Esophagus muscularis mucosa (tissue), 4 donors: ENCODE data around the gene PLCD3. TPM values are rescaled to one million over a fixed set of nuclear protein-coding genes. Genes with fewer than 3 reads are reported as not detected.

Experiments used
- DNase-seq: peaks from one replicate; pipeline ENCODE4 v3.0.0-alpha.2; 2017; ENCODE audit errors: extremely low spot score
- H3K27ac ChIP-seq, 4 donors: fragments of 200-600 bp; sonication (generic); replicated peaks in 1 of 4; 1 replicate in 3 of 4; 2 replicates in 1 of 4; pipeline ENCODE4 v1.5.1; 2016 to 2019; ENCODE audit warnings: mild to moderate bottlenecking in 1 of 4
- H3K27me3 ChIP-seq, 4 donors: fragments of 200-600 bp; sonication (generic); one replicate each; pipeline versions ENCODE4 v1.5.1 to v1.6.0; 2016 to 2019
- H3K36me3 ChIP-seq, 4 donors: fragments of 200-600 bp; sonication (generic); one replicate each; pipeline ENCODE4 v1.5.1; 2016 to 2019
- H3K4me1 ChIP-seq, 4 donors: fragments of 200-600 bp; sonication (generic); one replicate each; pipeline ENCODE4 v1.5.1; 2016 to 2019
- H3K4me3 ChIP-seq, 4 donors: fragments of 200-600 bp; sonication (generic); 1 replicate in 2 of 4; 2 replicates in 2 of 4; pipeline ENCODE4 v1.5.1; 2016 to 2019; ENCODE audit warnings: mild to moderate bottlenecking in 4 of 4, moderate library complexity in 1 of 4
- H3K9me3 ChIP-seq, 4 donors: fragments of 200-600 bp; sonication (generic); 1 replicate in 3 of 4; 2 replicates in 1 of 4; pipeline ENCODE4 v1.5.1; 2016 to 2019
- CTCF ChIP-seq, 3 experiments: fragments of 200-600 bp in 2 of 3; fragments of 450-650 bp in 1 of 3; sonication (generic) in 2 of 3; IDR thresholded peaks; one replicate each; pipeline ENCODE4 v1.5.1; 2017 to 2019; ENCODE audit warnings: antibody characterized with exemption in 3 of 3, mild to moderate bottlenecking in 2 of 3, moderate library complexity in 1 of 3
- EP300 ChIP-seq: sonication (generic); formaldehyde crosslinking; IDR thresholded peaks from one replicate; pipeline ENCODE4 v1.6.1; 2017; ENCODE audit warnings: antibody characterized with exemption
- POLR2A ChIP-seq: fragments of 450-650 bp; IDR thresholded peaks from one replicate; pipeline ENCODE4 v1.6.1; 2017; ENCODE audit warnings: antibody characterized with exemption, moderate library complexity, mild to moderate bottlenecking, low read depth
- POLR2AphosphoS5 ChIP-seq, 2 donors: sonication (generic); formaldehyde crosslinking; IDR thresholded peaks; one replicate each; pipeline ENCODE4 v1.6.1; 2017; ENCODE audit warnings: antibody characterized with exemption in 2 of 2
- WGBS: methylation state at CpG from one replicate; pipeline ENCODE4 v1.1.5; 2018; 5-methylcytosine and 5-hydroxymethylcytosine counted together
- intact Hi-C: fragments of 100-400 bp; cut with DNase I; formaldehyde crosslinking; loops from one replicate; pipeline ENCODE4 v1.15.1; 2023
- total RNA-seq, 4 donors: library from RNA; depleted of rRNA; stranded (reverse); fragments of >200 nt; gene quantifications; one replicate each; pipeline versions ENCODE4 v1.1.0 to v1.2.1, GENCODE V29; 2016

The PLCD3 gene
- total RNA-seq, 4 donors from 2014 or later = 49.4 to 154 (median 106) TPM

- Histone ChIP-seq H3K27ac (no peak overlapping the region), H3K4me3 (no peak overlapping the region), H3K4me1 (peaks cover 5 to 35% (median 25%) of the 10 kb centered on the region in 4 donors), H3K27me3 (no peaks in the 10 kb centered on the region), H3K36me3 (peaks cover 0 to 75% (median 70%) of the 10 kb centered on the region in 4 donors), H3K9me3 (no peaks in the 10 kb centered on the region)
- TF ChIP-seq POLR2A = no peak
- no peak for TF ChIP-seq CTCF (IDR thresholded peaks at IDR 0.05)
- TF ChIP-seq POLR2AphosphoS5 (IDR thresholded peaks at IDR 0.05) = no peak
- no peak for TF ChIP-seq EP300
- intact Hi-C loops = no loop called here
- 97% methylated on average over 9 of the region's 23 CpGs for WGBS
- DNase-seq = no peak
Measured at GRCh38 chr17:45118691-45119090, 13.6 kb downstream of the PLCD3 start.

GRCh38 chr17:45117848-45118646 is 14.3 kb downstream of the PLCD3 start:
- H3K9me3 ChIP-seq = no peaks in the 10 kb centered on the region
- 92% methylated on average over 17 of the region's 20 CpGs for WGBS
- TF ChIP-seq CTCF (IDR thresholded peaks at IDR 0.05) (no peak), POLR2AphosphoS5 (IDR thresholded peaks at IDR 0.05) (no peak), POLR2A (no peak)
- no peak for DNase-seq
- H3K4me1 ChIP-seq = peaks cover 0 to 29% (median 19%) of the 10 kb centered on the region in 4 donors
- no peak overlapping the region for H3K4me3 ChIP-seq
- H3K27ac ChIP-seq = no peak overlapping the region
- H3K27me3 ChIP-seq = no peaks in the 10 kb centered on the region
- intact Hi-C loops = no loop called here
- peaks cover 0 to 82% (median 76%) of the 10 kb centered on the region in 4 donors for H3K36me3 ChIP-seq

- peaks cover 2 to 23% (median 17%) of the 10 kb centered on the region in 4 donors for H3K4me1 ChIP-seq
- DNase-seq = no peak
- no peaks in the 10 kb centered on the region for H3K27me3 ChIP-seq
- intact Hi-C loops = no loop called here
- no peaks in the 10 kb centered on the region for H3K9me3 ChIP-seq
- 98% methylated on average over 4 of the region's 4 CpGs for WGBS
- H3K36me3 ChIP-seq = peaks cover 0 to 89% (median 83%) of the 10 kb centered on the region in 4 donors
- H3K4me3 ChIP-seq = no peak overlapping the region
- TF ChIP-seq POLR2A (no peak), EP300 (no peak), POLR2AphosphoS5 (IDR thresholded peaks at IDR 0.05) (no peak), CTCF (IDR thresholded peaks at IDR 0.05) (no peak)
- H3K27ac ChIP-seq = no peak overlapping the region
Measured at GRCh38 chr17:45117334-45117733, 15.0 kb downstream of the PLCD3 start.

GRCh38 chr17:45116434-45117016 is 15.8 kb downstream of the PLCD3 start:
- TF ChIP-seq CTCF (IDR thresholded peaks at IDR 0.05) = no peak
- TF ChIP-seq POLR2AphosphoS5 (IDR thresholded peaks at IDR 0.05) = no peak
- TF ChIP-seq EP300 = no peak
- no peak for TF ChIP-seq POLR2A
- intact Hi-C loops = no loop called here

More at GRCh38 chr17:45116434-45117016, 15.8 kb downstream of the PLCD3 start:
- Histone ChIP-seq H3K4me1 (peaks cover 10 to 24% (median 17%) of the 10 kb centered on the region in 4 donors), H3K4me3 (no peak overlapping the region), H3K36me3 (peaks cover 0 to 91% (median 88%) of the 10 kb centered on the region in 4 donors), H3K27me3 (no peaks in the 10 kb centered on the region), H3K9me3 (no peaks in the 10 kb centered on the region), H3K27ac (no peak overlapping the region)
- no peak for DNase-seq
- 94% methylated on average over 10 of the region's 10 CpGs for WGBS
